ENCODE measurements around the gene TCERG1L.

TCERG1L gene

DNA sequence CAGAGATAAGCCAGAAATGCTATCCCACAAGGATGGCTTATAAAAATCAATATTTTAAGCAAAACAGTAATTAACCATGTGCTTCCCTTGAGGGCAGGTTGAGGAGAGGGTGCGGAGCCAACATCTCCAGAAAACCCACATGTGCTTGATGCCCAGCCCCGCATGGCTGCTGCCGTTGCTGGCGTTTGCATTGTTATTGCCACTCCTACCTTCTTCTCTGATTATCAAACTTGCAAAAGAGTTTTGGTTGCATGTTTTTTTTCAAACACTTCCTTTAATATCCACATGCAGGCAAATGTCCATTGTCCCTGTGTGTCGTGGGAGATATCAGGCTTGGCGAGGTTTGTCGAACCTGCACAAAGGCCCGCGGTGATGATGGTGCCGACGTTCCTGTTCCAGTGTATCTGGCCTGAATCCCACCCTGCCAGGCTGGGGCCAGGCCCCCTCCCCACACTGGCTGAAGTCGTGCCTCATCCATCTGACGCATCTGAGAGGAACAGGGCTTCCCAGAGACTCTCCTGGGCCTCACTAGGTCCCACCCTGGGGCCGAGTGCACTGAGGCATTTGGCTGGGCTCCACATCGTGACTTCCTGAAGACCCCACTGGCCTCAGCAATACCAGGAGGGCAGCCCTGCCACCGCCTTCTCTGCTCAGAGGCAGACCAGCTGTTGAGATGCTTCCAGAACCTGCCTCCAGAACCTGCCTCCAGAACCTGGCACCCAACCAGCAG is 40.9 kb downstream of the TCERG1L start:
- DNase-seq = no peak

GRCh38 chr10:131269776-131270460 is 41.6 kb downstream of the TCERG1L start:
- DNase-seq = no peak

DNA sequence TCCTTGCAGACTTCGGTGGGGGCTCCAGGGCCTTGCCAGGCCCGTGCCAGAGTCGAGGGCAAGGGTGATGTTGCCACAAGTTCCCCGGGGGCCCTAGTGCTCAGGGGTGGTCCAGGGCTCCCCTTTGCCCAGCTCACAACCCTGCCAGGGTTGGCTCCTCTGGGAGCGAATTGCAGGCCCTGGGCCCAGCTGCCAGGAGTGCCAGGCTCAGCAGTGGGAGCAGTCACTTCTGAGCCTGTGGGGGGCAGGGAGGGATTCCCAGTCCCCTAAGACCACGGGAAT is 43.8 kb downstream of the TCERG1L start:
- DNase-seq = no peak

- DNase-seq = no peak
These were observed 44.3 kb downstream of the TCERG1L start for GRCh38 chr10:131266936-131267813.

GRCh38 chr10:131264110-131264788 is 47.3 kb downstream of the TCERG1L start:
- DNase-seq = no peak

GRCh38 chr10:131261890-131262475 is 49.5 kb downstream of the TCERG1L start:
- no peak for DNase-seq

GRCh38 chr10:131260452-131261211 is 50.9 kb downstream of the TCERG1L start:
- no peak for DNase-seq

- DNase-seq = no peak
These were observed 51.5 kb downstream of the TCERG1L start for GRCh38 chr10:131260031-131260430.

GRCh38 chr10:131259535-131259934 is 52.0 kb downstream of the TCERG1L start:
- no peak for DNase-seq

DNA sequence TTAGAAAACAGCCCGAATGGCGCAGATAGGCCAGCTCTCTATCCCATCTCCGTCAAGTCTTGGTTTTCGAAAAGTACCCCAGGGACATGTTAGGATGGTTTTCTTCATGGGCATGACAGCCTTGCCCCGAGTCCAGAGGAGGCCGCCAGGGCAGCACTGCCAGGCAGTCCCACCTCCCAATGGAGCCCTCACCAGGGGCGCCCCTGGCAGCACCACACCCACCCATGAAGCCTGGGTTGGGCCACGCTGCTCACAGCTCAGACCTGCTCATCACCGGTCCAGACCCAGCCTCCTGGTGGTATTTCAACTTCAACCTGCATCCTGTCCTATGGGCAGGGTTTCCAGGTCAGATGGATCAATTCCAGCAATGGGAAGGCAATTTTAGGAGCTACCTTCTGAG is 53.3 kb downstream of the TCERG1L start:
- no peak for DNase-seq

DNA sequence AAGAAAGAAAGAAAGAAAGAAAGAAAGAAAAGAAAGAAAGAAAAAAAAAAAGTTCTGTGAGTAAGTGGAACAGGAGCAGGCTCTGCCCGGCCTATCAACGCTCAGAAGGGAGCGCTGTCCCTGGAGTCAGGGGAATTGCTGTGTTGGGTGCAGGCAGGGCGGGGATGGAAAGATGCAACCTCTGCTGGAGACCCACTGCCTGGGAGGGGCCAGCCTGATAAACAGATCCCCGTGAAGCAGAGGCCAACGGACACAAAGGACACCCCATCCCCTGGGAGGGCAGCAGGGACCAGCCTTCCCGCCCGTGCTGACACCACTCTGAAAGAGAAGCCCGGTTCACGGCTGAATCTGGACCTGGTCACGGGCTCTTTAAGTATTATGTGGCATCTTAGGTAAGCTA is 54.5 kb downstream of the TCERG1L start:
- DNase-seq = no peak

GRCh38 chr10:131254859-131255252 is 56.7 kb downstream of the TCERG1L start:
- no peak for DNase-seq

DNA sequence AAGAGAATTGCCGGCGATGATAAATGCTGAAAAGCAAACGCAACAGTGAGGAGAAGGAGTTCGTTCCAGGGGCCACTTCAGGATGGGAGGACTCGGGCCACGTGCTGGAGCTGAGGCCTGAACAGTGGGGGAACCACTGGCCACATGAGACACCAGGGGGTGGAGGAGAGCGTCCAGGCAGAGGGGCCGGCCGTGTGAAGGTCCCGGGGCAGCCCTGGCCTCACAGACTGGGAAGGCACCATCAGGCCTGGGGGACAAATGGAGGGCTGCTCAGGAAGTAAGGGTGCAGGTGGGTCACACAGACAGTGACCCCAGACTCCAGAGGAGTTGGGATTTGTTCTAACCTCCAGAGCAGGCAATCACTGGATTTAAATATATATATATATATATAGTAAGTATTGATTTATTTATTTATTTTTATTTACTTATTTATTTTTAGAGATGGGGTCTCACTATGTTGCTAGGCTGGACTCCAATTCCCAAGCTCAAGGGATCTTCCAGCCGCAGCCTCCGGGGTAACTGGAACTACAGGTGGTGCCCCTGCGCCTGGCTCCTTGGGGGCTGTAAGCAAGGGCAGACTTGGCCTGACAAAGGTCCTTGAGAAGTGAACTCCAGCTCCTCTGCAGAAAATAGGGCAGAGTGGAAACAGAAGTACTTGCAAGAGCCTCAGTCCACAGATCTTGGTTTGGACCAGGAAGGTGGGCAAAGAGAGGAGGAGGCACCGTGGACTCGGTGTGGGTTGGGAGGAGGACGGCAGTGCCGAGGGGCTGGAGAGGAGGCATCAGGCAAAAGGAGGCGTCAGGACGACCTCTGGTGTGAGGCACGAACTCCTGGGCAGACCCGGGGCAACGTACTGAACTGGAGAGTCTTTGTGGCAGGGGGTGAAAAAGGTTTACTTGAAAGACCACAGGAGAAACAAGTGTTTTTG is 57.3 kb downstream of the TCERG1L start:
- DNase-seq = no peak

GRCh38 chr10:131252567-131253276 is 58.8 kb downstream of the TCERG1L start:
- DNase-seq = no peak

DNA sequence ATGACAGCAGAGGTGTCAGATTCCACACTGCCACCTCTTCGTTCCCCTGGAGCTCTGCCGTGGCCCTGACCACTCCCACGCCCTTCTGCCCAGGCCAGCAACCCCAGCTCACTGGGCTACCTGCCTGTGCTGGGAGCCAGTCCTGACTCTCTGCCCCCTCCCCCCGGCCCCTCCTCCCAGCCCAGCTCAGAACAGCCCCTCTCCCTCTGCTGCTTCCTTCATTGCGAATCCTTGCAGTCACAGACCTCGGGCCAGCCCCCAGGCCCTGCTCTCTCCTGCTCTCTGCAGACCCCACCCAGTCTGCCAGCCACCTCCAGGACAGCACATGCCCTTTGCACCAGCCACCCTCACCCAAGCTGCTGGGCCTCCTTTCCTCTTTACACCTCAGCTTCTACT is 60.4 kb downstream of the TCERG1L start:
- no peak for DNase-seq

- no peak for DNase-seq
These were observed 60.9 kb downstream of the TCERG1L start for GRCh38 chr10:131250454-131251145.

DNA sequence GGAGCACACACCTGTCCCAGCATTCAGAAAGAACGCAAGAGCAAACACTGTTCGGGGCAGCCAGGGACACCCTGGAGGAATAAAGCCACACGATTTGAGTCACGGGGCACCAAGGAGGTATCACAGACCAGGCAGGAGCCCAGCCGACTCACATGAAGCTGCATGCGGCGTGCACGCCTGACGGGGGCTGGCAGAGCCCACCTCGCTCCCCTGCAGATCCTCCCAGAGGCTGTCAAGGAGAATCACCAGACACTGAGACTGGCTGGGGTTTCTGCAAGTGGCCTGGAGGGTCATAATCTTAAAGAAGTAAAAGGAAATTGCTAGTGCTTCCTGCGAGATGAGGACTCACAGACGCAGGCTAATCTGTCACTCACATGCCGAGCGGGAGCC is 61.6 kb downstream of the TCERG1L start:
- no peak for DNase-seq

GRCh38 chr10:131249238-131249954 is 62.1 kb downstream of the TCERG1L start:
- no peak for DNase-seq
